Lung (tissue), 12 donors: ENCODE measurements around the gene MARK4. TPM values are rescaled to one million over a fixed set of nuclear protein-coding genes. Genes with fewer than 3 reads are reported as not detected.

ENCODE experiments used
- ATAC-seq: fragments of 200-7000 bp; cut with Tn5 transposase; one replicate; pipeline ENCODE4 v1.9.1; 2020; ENCODE audit warnings: moderate number of reproducible peaks; ENCODE audit not compliant: insufficient read depth, low FRiP score
- DNase-seq, 3 donors: peaks; one replicate each; pipeline ENCODE4 v3.0.0-alpha.2; 2013 to 2017
- H3K27ac ChIP-seq, 2 donors: one replicate each; pipeline ENCODE4 v1.5.1; 2013; ENCODE audit warnings: mild to moderate bottlenecking in 2 of 2, moderate library complexity in 2 of 2, control low read depth in 1 of 2, inconsistent platforms in 1 of 2, low read depth in 1 of 2, low read length in 1 of 2
- H3K27me3 ChIP-seq, 3 donors: one replicate each; pipeline ENCODE4 v1.5.1; 2013; ENCODE audit warnings: low read length in 2 of 3; ENCODE audit not compliant: control insufficient read depth in 3 of 3, insufficient read depth in 3 of 3
- H3K36me3 ChIP-seq, 4 donors: one replicate each; pipeline ENCODE4 v1.5.1; 2013; ENCODE audit warnings: low read length in 4 of 4, mild to moderate bottlenecking in 1 of 4, moderate library complexity in 1 of 4; ENCODE audit not compliant: control insufficient read depth in 4 of 4, insufficient read depth in 4 of 4
- H3K4me1 ChIP-seq, 5 donors: one replicate each; pipeline ENCODE4 v1.5.1; 2013; ENCODE audit warnings: low read length in 5 of 5, mild to moderate bottlenecking in 2 of 5, moderate library complexity in 1 of 5; ENCODE audit not compliant: control insufficient read depth in 5 of 5, insufficient read depth in 5 of 5
- H3K4me3 ChIP-seq: one replicate; pipeline ENCODE4 v1.5.1; 2013; ENCODE audit warnings: mild to moderate bottlenecking, control low read depth, moderate library complexity
- H3K9ac ChIP-seq, 2 donors: one replicate each; pipeline ENCODE4 v1.5.1; 2013; ENCODE audit warnings: low read length in 2 of 2, control low read depth in 1 of 2; ENCODE audit not compliant: insufficient read depth in 1 of 2
- H3K9me3 ChIP-seq, 4 donors: one replicate each; pipeline ENCODE4 v1.5.1; 2013; ENCODE audit warnings: low read length in 3 of 4, mild to moderate bottlenecking in 1 of 4, moderate library complexity in 1 of 4; ENCODE audit not compliant: control insufficient read depth in 4 of 4, insufficient read depth in 3 of 4
- CTCF ChIP-seq: IDR thresholded peaks from 2 replicates; pipeline ENCODE4 v1.5.1; 2012; ENCODE audit warnings: mild to moderate bottlenecking; ENCODE audit errors: control extremely low read depth, extremely low read depth
- WGBS, 2 donors: extraction: QIAGEN DNeasy Blood & Tissue Kit; methylation state at CpG; one replicate each; pipeline ENCODE4 v1.1.7; 2013; 5-methylcytosine and 5-hydroxymethylcytosine counted together
- polyA plus RNA-seq, 2 donors: library from polyadenylated mRNA; stranded (reverse); fragments of 200-250 nt; gene quantifications; one replicate each; pipeline ENCODE4 v1.2.1, GENCODE V29; 2013
- total RNA-seq, 2 donors: library from RNA; depleted of rRNA in 1 of 2; stranded (reverse); fragments of >200 nt in 1 of 2; gene quantifications; one replicate each; pipeline ENCODE4 v1.2.1, GENCODE V29; 2014 to 2021
- donor health status: control.
- donor health status: control.
- donor health status: Bipolar disorder and iron deficiency.
- donor health status: healthy.
- donor health status: DM: yes; HTN: yes; CAD: no.

The MARK4 gene
- total and polyA plus RNA-seq, 4 donors, result 12.6 to 47.0 (median 20.6) TPM

GRCh38 chr19:45346449-45346848 lies 95.4 kb downstream of the MARK4 start:
- no peak overlapping the region for H3K27ac ChIP-seq
- DNase-seq (no peak), ATAC-seq (no peak)
- peaks cover 6 to 19% (median 9%) of the 10 kb centered on the region in 3 donors for H3K27me3 ChIP-seq
- H3K4me3 ChIP-seq, result no peak overlapping the region
- no peak overlapping the region for H3K9ac ChIP-seq
- no peaks in the 10 kb centered on the region for H3K4me1 ChIP-seq
- WGBS, 2 donors, result 31 to 35% methylated on average over 26 to 27 of the region's 27 CpGs
- H3K36me3 ChIP-seq, result peaks cover 0 to 11% (median 0%) of the 10 kb centered on the region in 4 donors
- no peak for TF ChIP-seq CTCF
- H3K9me3 ChIP-seq, result no peaks in the 10 kb centered on the region

GRCh38 chr19:45347570-45348366 lies 96.7 kb downstream of the MARK4 start:
- 71 to 79% methylated on average over 25 of the region's 25 CpGs for WGBS, 2 donors
- Histone ChIP-seq H3K9ac (no peak overlapping the region), H3K36me3 (peaks cover 0 to 23% (median 3%) of the 10 kb centered on the region in 4 donors), H3K4me3 (no peak overlapping the region), H3K27me3 (peaks cover 1 to 10% (median 6%) of the 10 kb centered on the region in 3 donors), H3K4me1 (no peaks in the 10 kb centered on the region), H3K27ac (no peak overlapping the region), H3K9me3 (no peaks in the 10 kb centered on the region)
- DNase-seq, result no peak
- ATAC-seq, result no peak
- no peak for TF ChIP-seq CTCF

GRCh38 chr19:45348367-45349125 lies 97.5 kb downstream of the MARK4 start:
- no peak for TF ChIP-seq CTCF

More at GRCh38 chr19:45348367-45349125, 97.5 kb downstream of the MARK4 start:
- Histone ChIP-seq H3K36me3 (peaks cover 3 to 28% (median 5%) of the 10 kb centered on the region in 4 donors), H3K4me3 (no peak overlapping the region), H3K4me1 (no peaks in the 10 kb centered on the region), H3K27me3 (peaks cover 0 to 8% (median 6%) of the 10 kb centered on the region in 3 donors), H3K9me3 (no peaks in the 10 kb centered on the region), H3K9ac (no peak overlapping the region), H3K27ac (no peak overlapping the region)
- DNase-seq, result no peak
- no peak for ATAC-seq
- 81 to 87% methylated on average over 23 of the region's 23 CpGs for WGBS, 2 donors
